ENCODE data around the gene CARNS1.
A peak's percentile ranks its signal among the peaks of the same experiment; 100 is the strongest.

The CARNS1 gene

GRCh38 chr11:67436459-67437081, 21.1 kb downstream of the CARNS1 start:
- DNase-seq: peak; percentile 72
- in situ Hi-C loops (cut with MboI; ENCODE audit: low pct_unique_long_range_greater_than_20kb, low sequenced_read_pairs): no loop called here

GRCh38 chr11:67437082-67437808, 21.8 kb downstream of the CARNS1 start, which contains the start of gene PTPRCAP:
PTPRCAP (minus strand) TSS chr11:67437682; CDS start chr11:67437619, 63 bp downstream.
- in situ Hi-C loops (cut with MboI; ENCODE audit: low pct_unique_long_range_greater_than_20kb, low sequenced_read_pairs): no loop called here
- peak; percentile 76 for DNase-seq

GRCh38 chr11:67437809-67438157, 22.3 kb downstream of the CARNS1 start:
- in situ Hi-C loops (cut with MboI; ENCODE audit: low pct_unique_long_range_greater_than_20kb, low sequenced_read_pairs): no loop called here
- no peak for DNase-seq

GRCh38 chr11:67438158-67438902, 22.9 kb downstream of the CARNS1 start:
- in situ Hi-C loops (cut with MboI; ENCODE audit: low pct_unique_long_range_greater_than_20kb, low sequenced_read_pairs): no loop called here

GRCh38 chr11:67439321-67440228, 24.1 kb downstream of the CARNS1 start:
- in situ Hi-C loops (cut with MboI; ENCODE audit: low pct_unique_long_range_greater_than_20kb, low sequenced_read_pairs): no loop called here
- peak; percentile 71 for DNase-seq

More at GRCh38 chr11:67438158-67438902, 22.9 kb downstream of the CARNS1 start:
- no peak for DNase-seq

GRCh38 chr11:67440229-67441097, 25.0 kb downstream of the CARNS1 start:
- DNase-seq: no peak
- in situ Hi-C loops (cut with MboI; ENCODE audit: low pct_unique_long_range_greater_than_20kb, low sequenced_read_pairs): no loop called here

- DNase-seq: no peak
- in situ Hi-C loops (cut with MboI; ENCODE audit: low pct_unique_long_range_greater_than_20kb, low sequenced_read_pairs): no loop called here
Observed at GRCh38 chr11:67441098-67441563, 25.7 kb downstream of the CARNS1 start.

GRCh38 chr11:67441731-67442351, 26.4 kb downstream of the CARNS1 start:
- DNase-seq: no peak
- in situ Hi-C loops (cut with MboI; ENCODE audit: low pct_unique_long_range_greater_than_20kb, low sequenced_read_pairs): no loop called here

- in situ Hi-C loops (cut with MboI; ENCODE audit: low pct_unique_long_range_greater_than_20kb, low sequenced_read_pairs): no loop called here
Observed at GRCh38 chr11:67442504-67443404, 27.3 kb downstream of the CARNS1 start.

GRCh38 chr11:67445515-67445914, 30.0 kb downstream of the CARNS1 start:
- no peak for DNase-seq
- in situ Hi-C loops (cut with MboI; ENCODE audit: low pct_unique_long_range_greater_than_20kb, low sequenced_read_pairs): no loop called here

More at GRCh38 chr11:67442504-67443404, 27.3 kb downstream of the CARNS1 start:
- DNase-seq: no peak

GRCh38 chr11:67448220-67448609, 32.7 kb downstream of the CARNS1 start:
- no peak for DNase-seq
- in situ Hi-C loops (cut with MboI; ENCODE audit: low pct_unique_long_range_greater_than_20kb, low sequenced_read_pairs): no loop called here

GRCh38 chr11:67449116-67449844, 33.8 kb downstream of the CARNS1 start:
- DNase-seq: peak; percentile 59
- in situ Hi-C loops (cut with MboI; ENCODE audit: low pct_unique_long_range_greater_than_20kb, low sequenced_read_pairs): no loop called here

GRCh38 chr11:67450796-67451657, 35.5 kb downstream of the CARNS1 start:
- no peak for DNase-seq
- in situ Hi-C loops (cut with MboI; ENCODE audit: low pct_unique_long_range_greater_than_20kb, low sequenced_read_pairs): no loop called here

- DNase-seq: no peak
- in situ Hi-C loops (cut with MboI; ENCODE audit: low pct_unique_long_range_greater_than_20kb, low sequenced_read_pairs): no loop called here
Observed at GRCh38 chr11:67451658-67451976, 36.1 kb downstream of the CARNS1 start.

GRCh38 chr11:67452141-67452952, 36.9 kb downstream of the CARNS1 start, which contains the start of gene GPR152:
GPR152 (minus strand) TSS chr11:67452729; CDS start chr11:67452724, 5 bp downstream.
- no peak for DNase-seq
- in situ Hi-C loops (cut with MboI; ENCODE audit: low pct_unique_long_range_greater_than_20kb, low sequenced_read_pairs): no loop called here
